Measurements from ENCODE around the gene ELL3.
"Not testable (repeated sequence)": the region's sequence is repeated elsewhere in the genome, so short reads cannot be mapped to it uniquely, and the experiment has no call there.

Gene ELL3

DNA sequence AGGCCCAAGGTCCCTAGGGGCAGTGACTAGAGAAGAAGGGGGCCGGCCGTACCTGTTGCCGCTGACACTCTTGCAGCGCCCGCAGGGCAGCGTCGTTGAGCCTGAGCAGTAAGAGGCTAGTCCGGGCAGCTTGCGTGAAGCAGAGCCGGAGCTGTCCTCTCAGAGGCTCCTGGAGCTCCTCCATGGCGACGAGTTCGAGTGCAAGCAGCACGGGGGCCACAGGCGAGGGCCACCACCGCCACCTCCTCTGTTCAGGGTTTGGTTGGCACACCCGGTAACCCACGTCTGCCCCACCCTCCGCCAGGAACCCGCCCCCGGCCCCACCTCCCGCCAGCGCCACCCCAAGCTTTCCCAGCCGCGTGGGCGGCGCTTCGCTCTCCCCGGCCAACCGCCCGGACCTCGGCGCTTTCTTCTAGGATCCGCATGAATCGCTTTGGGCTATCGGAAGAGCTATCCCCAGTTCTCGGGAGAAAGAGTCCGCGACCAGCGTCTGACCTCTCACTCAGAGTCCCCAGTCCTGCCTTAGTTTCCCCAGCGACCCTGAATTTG lies at the start of gene ELL3:
Gene ELL3, minus strand, starts transcription at position 249 of the 549 bp plus-strand sequence. Its CDS starts 65 bp downstream, at position 184.
- Mint-ChIP-seq H3K4me3 (peak within 1 kb of the TSS; percentile 88), H3K27me3 (no peaks in the 10 kb centered on the region), H3K9me3 (no peaks in the 10 kb centered on the region), H3K27ac (peak within 1 kb of the TSS; percentile 95), H3K4me1 (ENCODE audit: low read depth) (peaks cover 56% of the 10 kb centered on the region), H3K36me3 (ENCODE audit: low read depth) (peaks cover 46% of the 10 kb centered on the region)
- intact Hi-C loops (cut with micrococcal nuclease): loop anchor here (1.0 to 10.0 kb wide), 2 partner anchors 17 to 48 kb away; partner anchors contain the start of genes MFAP1 and WDR76

GRCh38 chr15:43826029-43826507 lies 49.3 kb upstream of the ELL3 start:
- no peak overlapping the region for H3K4me3 Mint-ChIP-seq
- H3K36me3 Mint-ChIP-seq (ENCODE audit: low read depth): peaks cover 16% of the 10 kb centered on the region
- no peaks in the 10 kb centered on the region for H3K9me3 Mint-ChIP-seq
- H3K27ac Mint-ChIP-seq: peak overlapping the region; percentile 81
- intact Hi-C loops (cut with micrococcal nuclease): loop anchor here (10.0 kb wide), 1 partner anchor 51 kb away; the partner anchor contains the start of gene ELL3
- H3K27me3 Mint-ChIP-seq: no peaks in the 10 kb centered on the region
- H3K4me1 Mint-ChIP-seq (ENCODE audit: low read depth): peaks cover 51% of the 10 kb centered on the region

- Mint-ChIP-seq H3K4me1 (ENCODE audit: low read depth) (peaks cover 52% of the 10 kb centered on the region), H3K36me3 (ENCODE audit: low read depth) (peaks cover 18% of the 10 kb centered on the region)
- not testable (repeated sequence) for H3K27ac Mint-ChIP-seq, H3K4me3 Mint-ChIP-seq, H3K27me3 Mint-ChIP-seq, H3K9me3 Mint-ChIP-seq
- intact Hi-C loops (cut with micrococcal nuclease): loop anchor here (10.0 kb wide), 1 partner anchor 51 kb away; the partner anchor contains the start of gene ELL3
Measured at GRCh38 chr15:43825305-43825704, 48.5 kb upstream of the ELL3 start.

DNA sequence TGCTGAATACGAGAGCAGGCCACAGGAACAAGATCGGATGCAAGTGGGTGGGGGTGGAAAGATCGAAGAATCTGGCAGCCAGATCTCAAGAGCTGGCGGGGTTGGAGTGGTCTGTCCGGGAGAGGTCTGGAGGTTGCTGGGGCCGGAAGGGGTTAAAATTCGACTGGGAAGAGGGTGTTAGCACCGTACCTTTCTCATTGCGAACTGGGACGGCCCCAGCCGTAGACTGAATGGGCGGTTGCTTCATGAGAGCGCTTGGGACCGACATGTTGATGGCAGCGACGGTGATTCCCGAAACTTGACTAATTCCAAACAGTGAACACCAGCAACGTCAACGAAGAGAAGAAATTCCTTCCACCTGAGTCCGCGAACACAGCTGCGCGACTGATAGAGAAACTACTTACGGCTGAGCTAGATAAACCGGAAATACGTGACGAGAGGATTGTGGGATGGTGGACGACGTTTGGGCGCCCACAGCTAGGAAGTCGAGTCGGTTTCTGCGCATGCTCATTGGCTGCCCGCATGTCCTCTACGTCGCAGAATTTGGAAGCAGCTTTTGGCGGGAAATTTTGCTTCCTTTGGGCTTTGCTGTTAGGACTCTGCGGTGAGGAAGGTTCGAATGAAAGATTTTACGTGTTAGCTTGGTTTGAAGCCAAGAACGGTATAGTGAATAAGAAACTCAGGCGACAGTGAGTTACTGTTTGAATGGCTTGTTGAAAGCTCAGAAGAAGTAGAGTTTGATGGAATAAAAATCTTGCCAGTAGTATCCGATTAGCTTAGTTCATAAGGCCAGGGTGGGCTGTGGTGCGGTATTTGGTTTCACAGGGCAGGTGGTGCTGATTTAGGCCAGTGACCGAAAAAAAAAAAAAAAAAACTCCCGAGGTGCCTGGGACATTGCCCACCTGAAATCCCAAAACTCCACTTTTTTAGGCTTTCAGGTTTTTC lies 47.8 kb upstream of the ELL3 start, which contains the start of gene MFAP1:
Gene MFAP1, minus strand, starts transcription at position 389 of the 945 bp plus-strand sequence. Its CDS starts 121 bp downstream, at position 268.
- H3K4me3 Mint-ChIP-seq: peak within 1 kb of the TSS; percentile 98
- H3K27me3 Mint-ChIP-seq: no peaks in the 10 kb centered on the region
- H3K36me3 Mint-ChIP-seq (ENCODE audit: low read depth): peaks cover 23% of the 10 kb centered on the region
- peak within 1 kb of the TSS; percentile 99 for H3K27ac Mint-ChIP-seq
- intact Hi-C loops (cut with micrococcal nuclease): loop anchor here (10.0 kb wide), 1 partner anchor 50 kb away; the partner anchor contains the start of gene ELL3
- peaks cover 56% of the 10 kb centered on the region for H3K4me1 Mint-ChIP-seq (ENCODE audit: low read depth)
- no peaks in the 10 kb centered on the region for H3K9me3 Mint-ChIP-seq

DNA sequence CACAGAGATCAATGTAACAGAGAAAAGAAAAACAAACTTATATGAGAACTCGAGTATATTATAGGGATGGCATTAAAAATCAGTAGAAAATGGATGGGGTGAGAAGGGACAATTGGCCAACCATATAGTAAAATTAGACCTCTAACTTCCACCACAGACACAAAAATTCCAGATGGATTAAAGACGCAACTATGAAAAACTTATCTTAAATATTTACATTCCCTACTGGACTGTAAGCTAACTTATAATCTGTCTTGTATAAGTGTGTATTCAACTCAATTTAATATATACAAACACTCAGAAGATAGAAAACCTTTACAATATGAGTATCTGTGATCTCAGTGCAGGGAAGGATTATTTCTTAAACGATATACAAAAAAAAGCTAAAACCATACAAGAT lies 44.7 kb upstream of the ELL3 start:
- Mint-ChIP-seq H3K4me3 (no peak overlapping the region), H3K27ac (peak overlapping the region; percentile 53), H3K36me3 (ENCODE audit: low read depth) (peaks cover 51% of the 10 kb centered on the region), H3K9me3 (no peaks in the 10 kb centered on the region), H3K27me3 (no peaks in the 10 kb centered on the region), H3K4me1 (ENCODE audit: low read depth) (peaks cover 33% of the 10 kb centered on the region)
- intact Hi-C loops (cut with micrococcal nuclease): loop anchor here (10.0 kb wide), 1 partner anchor 47 kb away; the partner anchor contains the start of gene ELL3

DNA sequence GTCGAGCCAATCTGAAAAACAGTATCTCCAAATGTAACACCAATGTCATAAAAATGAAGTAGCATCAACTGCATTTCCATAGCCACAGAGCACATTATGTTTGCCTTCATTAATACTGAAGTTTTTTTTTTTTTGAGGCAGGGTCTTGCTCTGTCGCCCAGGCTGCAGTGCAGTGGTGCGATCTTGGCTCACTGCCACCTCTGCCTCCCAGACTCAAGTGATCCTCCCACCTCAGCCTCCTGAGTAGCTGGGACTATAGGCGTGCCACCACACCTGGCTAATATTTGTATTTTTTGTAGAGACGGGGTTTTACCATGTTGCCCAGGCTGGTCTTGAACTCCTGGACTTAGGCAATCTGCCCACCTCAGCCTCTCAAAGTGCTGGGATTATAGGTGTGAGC lies 38.3 kb upstream of the ELL3 start:
- H3K27me3 Mint-ChIP-seq; H3K4me1 Mint-ChIP-seq (ENCODE audit: low read depth); H3K4me3 Mint-ChIP-seq; H3K27ac Mint-ChIP-seq; intact Hi-C loops (cut with micrococcal nuclease); H3K9me3 Mint-ChIP-seq: not testable (repeated sequence)
- peaks cover 94% of the 10 kb centered on the region for H3K36me3 Mint-ChIP-seq (ENCODE audit: low read depth)

DNA sequence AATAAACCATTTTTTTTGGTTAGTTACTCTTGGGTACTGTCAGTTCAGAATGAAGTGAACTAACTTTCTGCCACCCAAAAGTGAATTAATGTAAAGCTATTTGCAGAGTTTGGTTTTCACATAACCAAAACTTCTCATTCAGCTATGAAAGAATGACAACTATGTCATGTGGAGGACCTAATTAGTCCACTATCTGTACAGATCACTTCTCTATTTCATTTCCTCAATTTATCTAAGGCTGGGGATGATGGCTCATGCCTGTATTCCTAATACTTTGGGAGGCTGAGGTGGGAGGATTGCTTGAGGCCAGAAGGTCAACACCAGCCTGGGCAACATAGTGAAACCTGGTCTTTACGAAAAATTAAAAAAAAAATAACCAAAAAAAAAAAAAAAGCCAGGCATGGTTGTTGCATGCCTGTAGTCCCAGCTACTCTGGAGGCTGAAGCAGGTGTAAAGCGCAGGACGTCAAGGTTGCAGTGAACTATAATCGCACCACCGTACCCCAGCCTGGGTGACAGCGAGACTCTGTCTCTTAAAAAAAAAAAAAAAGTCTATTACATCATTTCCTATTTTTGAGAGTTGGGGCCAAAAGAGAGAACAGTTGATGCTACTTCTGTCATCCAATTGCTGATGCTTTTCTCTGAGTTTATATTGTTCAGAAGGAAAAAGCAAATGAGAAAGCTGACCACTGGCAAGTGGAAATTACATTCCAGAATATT lies 32.4 kb upstream of the ELL3 start:
- Mint-ChIP-seq H3K27me3 (no peaks in the 10 kb centered on the region), H3K9me3 (no peaks in the 10 kb centered on the region), H3K4me3 (no peak overlapping the region), H3K27ac (no peak overlapping the region), H3K4me1 (ENCODE audit: low read depth) (peaks cover 6% of the 10 kb centered on the region), H3K36me3 (ENCODE audit: low read depth) (peaks cover 91% of the 10 kb centered on the region)
- intact Hi-C loops (cut with micrococcal nuclease): no loop called here

- H3K4me1 Mint-ChIP-seq (ENCODE audit: low read depth): peaks cover 6% of the 10 kb centered on the region
- no peaks in the 10 kb centered on the region for H3K9me3 Mint-ChIP-seq
- H3K27ac Mint-ChIP-seq: no peak overlapping the region
- H3K36me3 Mint-ChIP-seq (ENCODE audit: low read depth): peaks cover 91% of the 10 kb centered on the region
- intact Hi-C loops (cut with micrococcal nuclease): no loop called here
- H3K4me3 Mint-ChIP-seq: no peak overlapping the region
- H3K27me3 Mint-ChIP-seq: no peaks in the 10 kb centered on the region
Measured at GRCh38 chr15:43808435-43808950, 31.7 kb upstream of the ELL3 start.

- peaks cover 35% of the 10 kb centered on the region for H3K4me1 Mint-ChIP-seq (ENCODE audit: low read depth)
- intact Hi-C loops (cut with micrococcal nuclease); H3K27me3 Mint-ChIP-seq; H3K9me3 Mint-ChIP-seq; H3K27ac Mint-ChIP-seq; H3K4me3 Mint-ChIP-seq: not testable (repeated sequence)
- H3K36me3 Mint-ChIP-seq (ENCODE audit: low read depth): peaks cover 97% of the 10 kb centered on the region
Measured at GRCh38 chr15:43802676-43803075, 25.9 kb upstream of the ELL3 start.

- peak within 1 kb of the TSS; percentile 85 for H3K27ac Mint-ChIP-seq
- H3K4me3 Mint-ChIP-seq: peak within 1 kb of the TSS; percentile 95
- no peaks in the 10 kb centered on the region for H3K9me3 Mint-ChIP-seq
- intact Hi-C loops (cut with micrococcal nuclease): no loop called here
- peaks cover 97% of the 10 kb centered on the region for H3K36me3 Mint-ChIP-seq (ENCODE audit: low read depth)
- no peaks in the 10 kb centered on the region for H3K27me3 Mint-ChIP-seq
- peaks cover 55% of the 10 kb centered on the region for H3K4me1 Mint-ChIP-seq (ENCODE audit: low read depth)
Measured at GRCh38 chr15:43800286-43801141, 23.7 kb upstream of the ELL3 start, which contains the start of gene HYPK. Gene HYPK, plus strand, starts transcription at chr15:43800599. Its CDS starts 24 bp downstream, at chr15:43800623.

GRCh38 chr15:43799945-43800285 lies 23.1 kb upstream of the ELL3 start, which contains the start of gene SERINC4:
Gene SERINC4, minus strand, starts transcription at chr15:43800220. Its CDS starts 234 bp downstream, at chr15:43799986.
- peaks cover 97% of the 10 kb centered on the region for H3K36me3 Mint-ChIP-seq (ENCODE audit: low read depth)
- H3K4me1 Mint-ChIP-seq (ENCODE audit: low read depth): peaks cover 61% of the 10 kb centered on the region
- H3K27ac Mint-ChIP-seq: peak within 1 kb of the TSS; percentile 85
- intact Hi-C loops (cut with micrococcal nuclease): no loop called here
- peak within 1 kb of the TSS; percentile 95 for H3K4me3 Mint-ChIP-seq
- no peaks in the 10 kb centered on the region for H3K27me3 Mint-ChIP-seq
- no peaks in the 10 kb centered on the region for H3K9me3 Mint-ChIP-seq

- H3K27me3 Mint-ChIP-seq: no peaks in the 10 kb centered on the region
- peak overlapping the region; percentile 85 for H3K27ac Mint-ChIP-seq
- H3K36me3 Mint-ChIP-seq (ENCODE audit: low read depth): peaks cover 97% of the 10 kb centered on the region
- no peaks in the 10 kb centered on the region for H3K9me3 Mint-ChIP-seq
- peaks cover 66% of the 10 kb centered on the region for H3K4me1 Mint-ChIP-seq (ENCODE audit: low read depth)
- intact Hi-C loops (cut with micrococcal nuclease): no loop called here
- no peak overlapping the region for H3K4me3 Mint-ChIP-seq
Measured at GRCh38 chr15:43799209-43799944, 22.6 kb upstream of the ELL3 start.
